ENCODE data around the gene TSEN15. TPM values are rescaled to one million over a fixed set of nuclear protein-coding genes. Genes with fewer than 3 reads are reported as not detected.

TSEN15 gene
- total and polyA plus RNA-seq, 9 of the 15 experiments (the other 6 are each of a cell fraction or from before 2014, with no cell fraction given) = 25.6 to 121 (median 91.3) TPM

- Histone ChIP-seq H3K4me1 (replicated peaks in 1 of 2; ENCODE audit: control insufficient read depth in 2 of 2, insufficient read depth in 2 of 2, low read length in 2 of 2) (peaks cover 24 to 51% of the 10 kb centered on the region in 2 experiments), H3K9me3 (replicated peaks; ENCODE audit: control insufficient read depth, insufficient read depth, low read depth, low read length) (no peaks in the 10 kb centered on the region), H3K27me3 (ENCODE audit: control insufficient read depth in 2 of 2, insufficient read depth in 2 of 2, low read length in 2 of 2) (no peaks in the 10 kb centered on the region), H3K27ac (ENCODE audit: extremely low read depth, low read depth, low read length) (peak overlapping the region; percentile 82), H3K4me2 (ENCODE audit: insufficient read depth, low read length) (peak overlapping the region; percentile 89), H3K9me1 (ENCODE audit: control insufficient read depth, insufficient read depth, low read length) (no peaks in the 10 kb centered on the region), H3K36me3 (ENCODE audit: control insufficient read depth, insufficient read depth, low read length) (no peaks in the 10 kb centered on the region; the same call in 2 of the 3 replicates), H2AFZ (ENCODE audit: low read depth, low read length) (peak overlapping the region; percentile 94), H3K79me2 (ENCODE audit: control insufficient read depth, insufficient read depth, low read length) (peaks cover 63% of the 10 kb centered on the region), H3K9ac (ENCODE audit: insufficient read depth in 1 of 2, low read depth in 2 of 2, low read length in 2 of 2) (peak overlapping the region; percentile 81 to 95), H3K4me3 (peak overlapping the region; percentile 65), H4K20me1 (replicated peaks; ENCODE audit: control insufficient read depth, insufficient read depth, low read length) (no peaks in the 10 kb centered on the region)
- in situ Hi-C loops (cut with MboI) = no loop called here
- ChIA-PET CTCF (ENCODE audit: low intra/inter-chr PET ratio) (no interaction called here), POLR2A (interaction anchor here (0.6 to 3.3 kb wide), 10 partner anchors 11 to 953 kb away, joined by 3 to 21 read pairs (median 4); partner anchors contain the start of gene TSEN15)
- peak in 2 of 4 experiments; percentile 41 to 64 for DNase-seq (ENCODE audit: extremely low read depth in 1 of 4, low spot score in 3 of 4)
- 2% methylated on average over 31 of the region's 31 CpGs for WGBS (ENCODE audit: insufficient coverage, low coverage, missing lambda C conversion rate)
- peak; percentile 40 for ATAC-seq
- BruUV-seq (replicated peaks) = TSS peak; percentile 35
- intact Hi-C loops (cut with micrococcal nuclease) = loop anchor here (1.0 kb wide), 1 partner anchor 16 kb away; no protein-coding TSS in a partner anchor
- peak; percentile 64 for FAIRE-seq
- TF ChIP-seq ZNF217 (CRISPR knock-in tag; IDR thresholded peaks at IDR 0.05) (no peak), GATAD2A (IDR thresholded peaks at IDR 0.05) (no peak; the same call in 1 of the 2 replicates), KHSRP (IDR thresholded peaks at IDR 0.05) (no peak), SP1 (CRISPR knock-in tag; IDR thresholded peaks at IDR 0.05) (no peak; the same call in 1 of the 2 replicates), ZNF445 (CRISPR knock-in tag; IDR thresholded peaks at IDR 0.05; ENCODE audit: low read depth) (peak; percentile 15; the same call in 1 of the 2 replicates), ZNF449 (CRISPR knock-in tag; IDR thresholded peaks at IDR 0.05) (no peak), L3MBTL2 (IDR thresholded peaks at IDR 0.05) (peak; percentile 92), ZNF778 (CRISPR knock-in tag; IDR thresholded peaks at IDR 0.05) (no peak), MTA3 (IDR thresholded peaks at IDR 0.05; ENCODE audit: borderline replicate concordance) (no peak), PHF8 (IDR thresholded peaks at IDR 0.05; ENCODE audit: borderline replicate concordance, low read length) (no peak), TOE1 (IDR thresholded peaks at IDR 0.05; ENCODE audit: borderline replicate concordance) (no peak), TOE1 (CRISPR knock-in tag; IDR thresholded peaks at IDR 0.05; ENCODE audit: borderline replicate concordance, low read depth) (no peak)
- TF ChIP-seq, protein P1, sequence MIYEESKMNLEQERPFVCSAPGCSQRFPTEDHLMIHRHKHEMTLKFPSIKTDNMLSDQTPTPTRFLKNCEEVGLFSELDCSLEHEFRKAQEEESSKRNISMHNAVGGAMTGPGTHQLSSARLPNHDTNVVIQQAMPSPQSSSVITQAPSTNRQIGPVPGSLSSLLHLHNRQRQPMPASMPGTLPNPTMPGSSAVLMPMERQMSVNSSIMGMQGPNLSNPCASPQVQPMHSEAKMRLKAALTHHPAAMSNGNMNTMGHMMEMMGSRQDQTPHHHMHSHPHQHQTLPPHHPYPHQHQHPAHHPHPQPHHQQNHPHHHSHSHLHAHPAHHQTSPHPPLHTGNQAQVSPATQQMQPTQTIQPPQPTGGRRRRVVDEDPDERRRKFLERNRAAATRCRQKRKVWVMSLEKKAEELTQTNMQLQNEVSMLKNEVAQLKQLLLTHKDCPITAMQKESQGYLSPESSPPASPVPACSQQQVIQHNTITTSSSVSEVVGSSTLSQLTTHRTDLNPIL (CRISPR knock-in tag; IDR thresholded peaks at IDR 0.05) = no peak
- TF ChIP-seq, protein P2, sequence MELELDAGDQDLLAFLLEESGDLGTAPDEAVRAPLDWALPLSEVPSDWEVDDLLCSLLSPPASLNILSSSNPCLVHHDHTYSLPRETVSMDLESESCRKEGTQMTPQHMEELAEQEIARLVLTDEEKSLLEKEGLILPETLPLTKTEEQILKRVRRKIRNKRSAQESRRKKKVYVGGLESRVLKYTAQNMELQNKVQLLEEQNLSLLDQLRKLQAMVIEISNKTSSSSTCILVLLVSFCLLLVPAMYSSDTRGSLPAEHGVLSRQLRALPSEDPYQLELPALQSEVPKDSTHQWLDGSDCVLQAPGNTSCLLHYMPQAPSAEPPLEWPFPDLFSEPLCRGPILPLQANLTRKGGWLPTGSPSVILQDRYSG (tag; conservative IDR thresholded peaks at IDR 0.05; ENCODE audit: low read depth) = no peak
- TF ChIP-seq, protein P3, sequence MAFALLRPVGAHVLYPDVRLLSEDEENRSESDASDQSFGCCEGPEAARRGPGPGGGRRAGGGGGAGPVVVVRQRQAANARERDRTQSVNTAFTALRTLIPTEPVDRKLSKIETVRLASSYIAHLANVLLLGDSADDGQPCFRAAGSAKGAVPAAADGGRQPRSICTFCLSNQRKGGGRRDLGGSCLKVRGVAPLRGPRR (CRISPR knock-in tag; IDR thresholded peaks at IDR 0.05) = peak; percentile 64; the same call in 1 of the 2 replicates
- TF ChIP-seq, protein P4, sequence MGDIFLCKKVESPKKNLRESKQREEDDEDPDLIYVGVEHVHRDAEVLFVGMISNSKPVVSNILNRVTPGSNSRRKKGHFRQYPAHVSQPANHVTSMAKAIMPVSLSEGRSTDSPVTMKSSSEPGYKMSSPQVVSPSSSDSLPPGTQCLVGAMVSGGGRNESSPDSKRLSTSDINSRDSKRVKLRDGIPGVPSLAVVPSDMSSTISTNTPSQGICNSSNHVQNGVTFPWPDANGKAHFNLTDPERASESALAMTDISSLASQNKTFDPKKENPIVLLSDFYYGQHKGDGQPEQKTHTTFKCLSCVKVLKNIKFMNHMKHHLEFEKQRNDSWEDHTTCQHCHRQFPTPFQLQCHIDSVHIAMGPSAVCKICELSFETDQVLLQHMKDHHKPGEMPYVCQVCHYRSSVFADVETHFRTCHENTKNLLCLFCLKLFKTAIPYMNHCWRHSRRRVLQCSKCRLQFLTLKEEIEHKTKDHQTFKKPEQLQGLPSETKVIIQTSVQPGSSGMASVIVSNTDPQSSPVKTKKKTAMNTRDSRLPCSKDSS (IDR thresholded peaks at IDR 0.05; ENCODE audit: low read depth, partially characterized antibody) = no peak
Observed at GRCh38 chr1:184035719-184036516, 15.6 kb upstream of the TSEN15 start.

Measured in K562 (cell line).